Cardiac fibroblast (primary cell): ENCODE data around the gene CTSF.

Experiments
- DNase-seq, 2 donors: peaks; one replicate each; pipeline versions ENCODE4 v3.0.0 to v3.0.0-alpha.2; 2010; ENCODE audit warnings: low read depth in 2 of 2
- H3K4me3 ChIP-seq, 2 donors: replicated peaks in 1 of 2; 1 replicate in 1 of 2; 2 replicates in 1 of 2; pipeline ENCODE4 v1.5.1; 2011; ENCODE audit warnings: low read depth in 2 of 2, low read length in 2 of 2, mild to moderate bottlenecking in 2 of 2, moderate library complexity in 1 of 2
- CTCF ChIP-seq: IDR thresholded peaks from one replicate; pipeline ENCODE4 v1.5.1; 2011; ENCODE audit warnings: low read depth, mild to moderate bottlenecking, low read length, inconsistent platforms

Gene CTSF

GRCh38 chr11:66524304-66525040 is 43.9 kb downstream of the CTSF start:
- no peak overlapping the region for H3K4me3 ChIP-seq
- no peak for TF ChIP-seq CTCF
- DNase-seq: no peak

- no peak for TF ChIP-seq CTCF
- no peak for DNase-seq
- no peak overlapping the region for H3K4me3 ChIP-seq
These were observed 44.8 kb downstream of the CTSF start for GRCh38 chr11:66523611-66524010.
